Suprapubic skin (tissue), 4 donors: Measurements from ENCODE around the gene CA12. TPM values are rescaled to one million over a fixed set of nuclear protein-coding genes. Genes with fewer than 3 reads are reported as not detected.

Source experiments
- DNase-seq, 2 donors: peaks; one replicate each; pipeline ENCODE4 v3.0.0-alpha.2; 2019; ENCODE audit warnings: low spot score in 2 of 2
- H3K27ac ChIP-seq: fragments of 200-600 bp; sonication (generic); one replicate; pipeline ENCODE4 v1.5.1; 2019
- H3K27me3 ChIP-seq: fragments of 200-600 bp; sonication (generic); one replicate; pipeline ENCODE4 v1.5.1; 2019
- H3K36me3 ChIP-seq: fragments of 200-600 bp; sonication (generic); one replicate; pipeline ENCODE4 v1.5.1; 2019
- H3K4me1 ChIP-seq: fragments of 200-600 bp; sonication (generic); one replicate; pipeline ENCODE4 v1.5.1; 2019
- H3K4me3 ChIP-seq: fragments of 200-600 bp; sonication (generic); one replicate; pipeline ENCODE4 v1.5.1; 2019; ENCODE audit warnings: mild to moderate bottlenecking
- H3K9me3 ChIP-seq: fragments of 200-600 bp; sonication (generic); one replicate; pipeline ENCODE4 v1.5.1; 2019
- EP300 ChIP-seq: sonication (generic); formaldehyde crosslinking; IDR thresholded peaks from one replicate; pipeline ENCODE4 v1.6.1; 2017; ENCODE audit warnings: antibody characterized with exemption
- POLR2A ChIP-seq, 2 donors: fragments of 450-650 bp; IDR thresholded peaks; one replicate each; pipeline ENCODE4 v1.6.1; 2017; ENCODE audit warnings: antibody characterized with exemption in 2 of 2, mild to moderate bottlenecking in 2 of 2, moderate library complexity in 2 of 2
- POLR2AphosphoS5 ChIP-seq, 3 donors: sonication (generic); formaldehyde crosslinking; IDR thresholded peaks; one replicate each; pipeline ENCODE4 v1.6.1; 2017; ENCODE audit warnings: antibody characterized with exemption in 3 of 3
- WGBS: methylation state at CpG from one replicate; pipeline ENCODE4 v1.1.5; 2018; 5-methylcytosine and 5-hydroxymethylcytosine counted together
- total RNA-seq, 4 donors: library from RNA; depleted of rRNA; stranded (reverse); fragments of >200 nt; gene quantifications; one replicate each; pipeline ENCODE4 v1.1.0, GENCODE V29; 2016
- TF ChIP-seq, protein P1 (sequence below), 2 donors: fragments of 200-600 bp in 1 of 2; fragments of 450-650 bp in 1 of 2; sonication (generic) in 1 of 2; IDR thresholded peaks; one replicate each; pipeline ENCODE4 v1.5.1; 2016 to 2019; ENCODE audit warnings: antibody characterized with exemption in 2 of 2, mild to moderate bottlenecking in 1 of 2, moderate library complexity in 1 of 2

Gene CA12
- total RNA-seq, 4 donors from 2014 or later, result 292 to 338 (median 317) TPM

DNA sequence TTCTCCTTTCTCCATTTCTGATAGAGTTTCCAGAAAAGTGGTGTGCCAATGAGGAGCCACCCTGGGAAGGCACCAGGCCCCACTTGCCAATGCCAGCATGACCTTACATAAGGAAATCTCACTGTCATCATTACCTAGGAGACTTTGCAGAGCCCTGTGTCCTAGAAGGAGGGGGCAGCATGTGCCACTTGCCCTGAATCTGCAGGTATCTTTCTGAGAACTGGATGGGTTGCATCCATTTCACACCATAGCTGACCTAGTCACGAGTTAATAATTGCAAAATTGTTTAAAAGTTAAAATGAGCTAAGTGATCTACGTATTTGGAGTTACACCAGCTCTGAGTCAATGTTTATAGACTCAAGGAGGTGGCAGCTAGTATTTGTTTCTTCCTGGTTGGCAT lies 14.3 kb downstream of the CA12 start:
- no peaks in the 10 kb centered on the region for H3K27me3 ChIP-seq
- H3K27ac ChIP-seq, result peak overlapping the region; percentile 81
- no peak for DNase-seq
- H3K36me3 ChIP-seq, result no peaks in the 10 kb centered on the region
- 54% methylated on average over 2 of the region's 2 CpGs for WGBS
- peaks cover 72% of the 10 kb centered on the region for H3K4me1 ChIP-seq
- TF ChIP-seq, protein P1, sequence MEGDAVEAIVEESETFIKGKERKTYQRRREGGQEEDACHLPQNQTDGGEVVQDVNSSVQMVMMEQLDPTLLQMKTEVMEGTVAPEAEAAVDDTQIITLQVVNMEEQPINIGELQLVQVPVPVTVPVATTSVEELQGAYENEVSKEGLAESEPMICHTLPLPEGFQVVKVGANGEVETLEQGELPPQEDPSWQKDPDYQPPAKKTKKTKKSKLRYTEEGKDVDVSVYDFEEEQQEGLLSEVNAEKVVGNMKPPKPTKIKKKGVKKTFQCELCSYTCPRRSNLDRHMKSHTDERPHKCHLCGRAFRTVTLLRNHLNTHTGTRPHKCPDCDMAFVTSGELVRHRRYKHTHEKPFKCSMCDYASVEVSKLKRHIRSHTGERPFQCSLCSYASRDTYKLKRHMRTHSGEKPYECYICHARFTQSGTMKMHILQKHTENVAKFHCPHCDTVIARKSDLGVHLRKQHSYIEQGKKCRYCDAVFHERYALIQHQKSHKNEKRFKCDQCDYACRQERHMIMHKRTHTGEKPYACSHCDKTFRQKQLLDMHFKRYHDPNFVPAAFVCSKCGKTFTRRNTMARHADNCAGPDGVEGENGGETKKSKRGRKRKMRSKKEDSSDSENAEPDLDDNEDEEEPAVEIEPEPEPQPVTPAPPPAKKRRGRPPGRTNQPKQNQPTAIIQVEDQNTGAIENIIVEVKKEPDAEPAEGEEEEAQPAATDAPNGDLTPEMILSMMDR (IDR thresholded peaks at IDR 0.05), result no peak
- TF ChIP-seq EP300 (no peak), POLR2A (IDR thresholded peaks at IDR 0.05) (no peak), POLR2AphosphoS5 (IDR thresholded peaks at IDR 0.05) (no peak)
- no peak overlapping the region for H3K4me3 ChIP-seq
- H3K9me3 ChIP-seq, result no peaks in the 10 kb centered on the region

DNA sequence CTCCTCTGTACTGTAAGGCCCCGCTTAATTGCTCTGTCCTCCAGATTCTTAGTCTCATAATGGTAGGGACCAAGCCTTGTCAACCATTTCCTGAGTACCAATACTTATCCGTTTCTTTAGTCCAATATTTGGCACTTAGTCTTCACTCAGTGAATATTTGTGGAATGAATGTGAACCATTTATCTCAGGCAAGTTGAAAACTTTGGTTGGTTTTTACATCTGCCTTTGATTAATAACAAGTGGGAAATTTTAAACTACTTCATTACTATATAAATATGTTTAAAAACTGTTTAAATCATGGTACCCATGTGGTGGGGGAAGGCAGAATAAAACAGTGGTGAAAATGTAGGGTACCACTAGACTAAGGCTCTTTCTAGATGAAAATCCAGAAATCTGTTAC lies 15.2 kb downstream of the CA12 start:
- peak overlapping the region; percentile 81 for H3K27ac ChIP-seq
- no peaks in the 10 kb centered on the region for H3K27me3 ChIP-seq
- no peak for TF ChIP-seq EP300
- no peak for TF ChIP-seq POLR2AphosphoS5 (IDR thresholded peaks at IDR 0.05)
- TF ChIP-seq, protein P1 (IDR thresholded peaks at IDR 0.05), result no peak
- TF ChIP-seq POLR2A (IDR thresholded peaks at IDR 0.05), result no peak
- WGBS, result 79% methylated on average over 2 of the region's 2 CpGs
- H3K9me3 ChIP-seq, result no peaks in the 10 kb centered on the region
- no peak for DNase-seq
- H3K36me3 ChIP-seq, result no peaks in the 10 kb centered on the region
- peaks cover 74% of the 10 kb centered on the region for H3K4me1 ChIP-seq
- H3K4me3 ChIP-seq, result no peak overlapping the region

DNA sequence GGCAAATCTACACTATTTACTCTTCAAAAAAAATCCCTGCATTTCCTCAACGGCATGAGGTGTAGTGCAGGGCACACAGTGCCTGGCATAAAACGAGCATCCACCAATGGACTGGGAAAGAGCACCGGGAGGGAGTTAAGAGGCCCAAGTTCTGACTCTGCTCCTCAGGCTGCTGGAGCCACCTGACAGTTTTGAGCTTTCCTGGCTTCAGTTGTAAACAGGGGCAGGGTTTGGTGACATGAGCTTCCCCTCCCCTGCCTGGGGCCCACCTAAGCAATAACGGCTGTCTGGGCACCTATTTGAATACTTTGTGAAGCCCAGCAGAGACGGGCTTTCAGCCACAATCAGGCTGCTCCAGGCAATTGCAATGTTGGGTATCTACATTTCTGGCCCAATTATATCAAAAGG lies 16.4 kb downstream of the CA12 start:
- DNase-seq, result no peak
- Histone ChIP-seq H3K4me1 (peaks cover 63% of the 10 kb centered on the region), H3K27me3 (no peaks in the 10 kb centered on the region), H3K27ac (no peak overlapping the region), H3K4me3 (no peak overlapping the region), H3K36me3 (no peaks in the 10 kb centered on the region), H3K9me3 (no peaks in the 10 kb centered on the region)
- WGBS, result 54% methylated on average over 5 of the region's 5 CpGs
- no peak for TF ChIP-seq EP300
- TF ChIP-seq, protein P1 (IDR thresholded peaks at IDR 0.05), result no peak
- no peak for TF ChIP-seq POLR2AphosphoS5 (IDR thresholded peaks at IDR 0.05)

DNA sequence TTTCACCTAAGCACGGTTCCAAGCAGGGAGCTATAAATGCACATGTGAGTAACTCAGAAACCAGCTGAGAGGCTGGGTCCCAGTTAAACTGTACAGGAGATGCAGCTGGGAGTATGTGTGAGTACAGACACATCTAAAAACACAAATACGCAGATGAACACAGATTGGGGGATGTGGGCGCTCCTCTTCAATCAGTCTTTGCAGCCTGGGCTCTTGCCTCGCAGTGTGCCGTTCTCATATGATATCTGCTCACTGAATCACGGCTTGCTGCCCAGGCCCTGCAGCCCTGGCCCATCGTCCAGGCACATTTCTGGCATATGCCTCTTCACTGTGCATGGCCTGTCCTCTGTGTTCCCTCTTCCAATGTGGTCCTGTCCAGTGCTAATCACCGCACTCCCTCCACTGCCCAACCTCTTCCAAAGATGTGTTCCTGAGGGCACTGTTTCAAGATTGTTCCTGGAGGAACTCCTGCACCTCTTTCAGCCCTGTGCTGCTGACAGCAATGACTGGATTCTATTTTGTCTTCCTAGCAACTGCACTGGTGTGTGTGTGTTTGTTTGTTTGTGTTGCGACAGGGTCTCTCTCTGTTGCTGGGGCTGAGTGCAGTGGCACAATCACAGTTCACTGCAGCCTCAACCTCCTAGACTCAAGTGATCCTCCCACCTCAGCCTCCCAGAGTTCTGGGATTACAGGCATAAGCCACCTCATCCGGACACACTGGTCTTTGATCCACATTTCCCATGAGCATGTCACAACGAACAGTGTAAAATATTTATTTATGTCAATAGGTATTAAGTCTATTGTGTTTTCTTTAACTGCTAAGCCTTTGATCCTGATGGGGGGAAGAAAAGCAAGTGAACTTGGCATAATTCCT lies 17.0 kb downstream of the CA12 start:
- no peak overlapping the region for H3K27ac ChIP-seq
- WGBS, result 61% methylated on average over 11 of the region's 11 CpGs
- no peak for DNase-seq

DNA sequence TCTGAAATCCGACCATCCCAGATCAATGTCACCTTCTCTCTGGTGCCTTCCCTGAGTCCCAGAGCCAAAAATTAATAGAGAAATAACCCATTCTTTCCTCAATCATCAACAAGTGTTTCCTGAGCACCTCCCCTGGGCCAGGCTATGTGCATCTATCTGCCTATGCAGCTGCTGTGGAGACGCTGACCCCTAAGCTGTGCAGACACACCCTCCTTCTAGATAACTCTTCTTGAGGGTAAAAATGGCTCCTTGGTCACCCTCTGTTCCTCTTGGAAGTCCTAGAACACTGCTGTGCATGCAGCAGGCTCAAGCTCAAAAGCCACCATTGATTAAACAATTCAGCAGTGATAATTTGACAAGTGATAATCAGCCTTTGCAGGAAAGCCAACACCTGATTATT lies 18.4 kb downstream of the CA12 start:
- Histone ChIP-seq H3K4me1 (peaks cover 52% of the 10 kb centered on the region), H3K36me3 (no peaks in the 10 kb centered on the region), H3K27ac (no peak overlapping the region), H3K9me3 (no peaks in the 10 kb centered on the region), H3K4me3 (no peak overlapping the region), H3K27me3 (no peaks in the 10 kb centered on the region)
- TF ChIP-seq POLR2A (IDR thresholded peaks at IDR 0.05) (no peak), POLR2AphosphoS5 (IDR thresholded peaks at IDR 0.05) (no peak), EP300 (no peak)
- TF ChIP-seq, protein P1 (IDR thresholded peaks at IDR 0.05), result no peak
- whole genome bisulfite sequencing, result 81% methylated on average over 2 of the region's 2 CpGs
- DNase-seq, result no peak

More for the DNA sequence above, 17.0 kb downstream of the CA12 start:
- H3K27me3 ChIP-seq, result no peaks in the 10 kb centered on the region
- H3K36me3 ChIP-seq, result no peaks in the 10 kb centered on the region
- no peak for TF ChIP-seq POLR2A (IDR thresholded peaks at IDR 0.05)
- TF ChIP-seq POLR2AphosphoS5 (IDR thresholded peaks at IDR 0.05), result no peak
- TF ChIP-seq EP300, result no peak
- TF ChIP-seq, protein P1 (IDR thresholded peaks at IDR 0.05), result no peak
- H3K4me3 ChIP-seq, result no peak overlapping the region
- peaks cover 63% of the 10 kb centered on the region for H3K4me1 ChIP-seq
- H3K9me3 ChIP-seq, result no peaks in the 10 kb centered on the region
